ENCODE data around the gene LCE7A.

- TF ChIP-seq CTCF (conservative IDR thresholded peaks at IDR 0.05 in 1 of 2, IDR thresholded peaks at IDR 0.05 in 1 of 2; ENCODE audit: low read depth in 1 of 2, low read length in 2 of 2), result no peak
- no peak for TF ChIP-seq EZH2 (IDR thresholded peaks at IDR 0.05; ENCODE audit: low read length, missing control alignments)
Observed at GRCh38 chr1:152907686-152908601, 48.1 kb downstream of the LCE7A start, which contains the start of gene IVL.

Data from fibroblast of lung (primary cell).